ENCODE measurements around the gene SLC19A1.

- TF ChIP-seq POLR2AphosphoS5 (IDR thresholded peaks at IDR 0.05; ENCODE audit: borderline replicate concordance, low read depth, low read length) = no peak
- no peak for TF ChIP-seq EZH2 (IDR thresholded peaks at IDR 0.05)
- TF ChIP-seq FOXP2 (optimal IDR thresholded peaks at IDR 0.05; ENCODE audit: control extremely low read depth, extremely low read length, insufficient read depth) = no peak
Observed at GRCh38 chr21:45556302-45556644, 14.0 kb upstream of the SLC19A1 start.

Data from SK-N-MC (cell line).